ENCODE results near the gene KPNA3. TPM values are rescaled to one million over a fixed set of nuclear protein-coding genes. Genes with fewer than 3 reads are reported as not detected.
A peak's percentile ranks its signal among the peaks of the same experiment; 100 is the strongest.
"Not testable (repeated sequence)": the region's sequence is repeated elsewhere in the genome, so short reads cannot be mapped to it uniquely, and the experiment has no call there.

KPNA3 gene
- total RNA-seq, 6 experiments from 2014 or later = 16.3 to 27.2 (median 19.5) TPM

- Histone ChIP-seq H3K4me1 (no peaks in the 10 kb centered on the region), H3K27ac (no peak overlapping the region), H3K9me3 (no peaks in the 10 kb centered on the region), H3K36me3 (no peaks in the 10 kb centered on the region), H3K4me3 (no peak overlapping the region), H3K27me3 (no peaks in the 10 kb centered on the region)
- ATAC-seq = peak in 1 of 4 donors; percentile 21
- WGBS (ENCODE audit: insufficient coverage, low coverage, low lambda C conversion rate, missing lambda C conversion rate) = 49% methylated on average over 5 of the region's 5 CpGs
- TF ChIP-seq POLR2A (IDR thresholded peaks at IDR 0.05) = no peak
- TF ChIP-seq CTCF (IDR thresholded peaks at IDR 0.05) = no peak
- DNase-seq = no peak
- intact Hi-C loops (cut with DNase I) = no loop called here
Measured at GRCh38 chr13:49821216-49822009, 28.9 kb upstream of the KPNA3 start.

GRCh38 chr13:49820591-49821215, 28.2 kb upstream of the KPNA3 start:
- Histone ChIP-seq H3K36me3 (no peaks in the 10 kb centered on the region), H3K9me3 (no peaks in the 10 kb centered on the region), H3K4me1 (no peaks in the 10 kb centered on the region), H3K27ac (no peak overlapping the region), H3K27me3 (no peaks in the 10 kb centered on the region), H3K4me3 (no peak overlapping the region)
- ATAC-seq (peak in 1 of 4 donors; percentile 26), DNase-seq (no peak)
- intact Hi-C loops (cut with DNase I) = no loop called here
- WGBS (ENCODE audit: insufficient coverage, low coverage, low lambda C conversion rate, missing lambda C conversion rate) = 65% methylated on average over 2 of the region's 2 CpGs
- no peak for TF ChIP-seq CTCF (IDR thresholded peaks at IDR 0.05)
- TF ChIP-seq POLR2A (IDR thresholded peaks at IDR 0.05) = no peak

GRCh38 chr13:49816047-49816446, 23.6 kb upstream of the KPNA3 start:
- ATAC-seq; H3K27me3 ChIP-seq; intact Hi-C loops (cut with DNase I); H3K9me3 ChIP-seq; DNase-seq; H3K4me3 ChIP-seq; H3K27ac ChIP-seq; H3K36me3 ChIP-seq; H3K4me1 ChIP-seq: not testable (repeated sequence)
- WGBS (ENCODE audit: insufficient coverage, low coverage, low lambda C conversion rate, missing lambda C conversion rate) = 87% methylated on average over 4 of the region's 4 CpGs

- no peak overlapping the region for H3K4me3 ChIP-seq
- intact Hi-C loops (cut with DNase I) = no loop called here
- WGBS (ENCODE audit: insufficient coverage, low coverage, low lambda C conversion rate, missing lambda C conversion rate) = 63% methylated on average over 4 of the region's 7 CpGs
Measured at GRCh38 chr13:49814551-49815270, 22.2 kb upstream of the KPNA3 start.

More at GRCh38 chr13:49814551-49815270, 22.2 kb upstream of the KPNA3 start:
- DNase-seq (no peak), ATAC-seq (no peak)
- no peak overlapping the region for H3K27ac ChIP-seq
- H3K36me3 ChIP-seq = no peaks in the 10 kb centered on the region
- TF ChIP-seq CTCF (IDR thresholded peaks at IDR 0.05) (no peak), POLR2A (IDR thresholded peaks at IDR 0.05) (no peak)
- H3K27me3 ChIP-seq = no peaks in the 10 kb centered on the region
- H3K4me1 ChIP-seq = no peaks in the 10 kb centered on the region
- no peaks in the 10 kb centered on the region for H3K9me3 ChIP-seq

All from right lobe of liver (tissue), 6 donors.